Endothelial cell of hepatic sinusoid (primary cell): ENCODE data around the gene TMEM150C.

Experiments used
- in situ Hi-C: cut with HindIII; loops from 2 replicates; pipeline ENCODE4 v1.10.0; 2017; ENCODE audit warnings: low sequenced_read_pairs

Gene TMEM150C

GRCh38 chr4:82519072-82519471 is 42.7 kb downstream of the TMEM150C start:
- in situ Hi-C loops, result no loop called here

- in situ Hi-C loops, result no loop called here
These were observed 44.7 kb downstream of the TMEM150C start for GRCh38 chr4:82517043-82517442.

DNA sequence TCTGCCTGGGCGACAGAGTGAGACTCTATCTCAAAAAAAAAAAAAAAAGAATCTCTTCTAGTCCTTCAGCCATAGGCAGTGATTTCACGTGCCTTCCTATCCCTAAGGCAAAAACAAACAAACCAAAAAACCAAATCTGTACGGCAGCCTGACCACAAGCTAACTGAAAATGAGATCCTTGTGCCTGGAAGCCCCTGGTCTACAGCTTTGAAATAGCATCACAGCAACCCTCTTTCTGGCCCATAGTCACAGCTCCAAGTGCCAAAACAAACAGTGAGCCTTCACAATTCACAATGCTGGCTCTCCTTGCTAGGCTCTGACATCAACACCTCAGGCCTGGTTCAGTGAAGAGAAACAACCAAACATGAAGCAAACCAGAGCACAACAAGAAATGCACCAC is 46.1 kb downstream of the TMEM150C start:
- in situ Hi-C loops, result no loop called here

DNA sequence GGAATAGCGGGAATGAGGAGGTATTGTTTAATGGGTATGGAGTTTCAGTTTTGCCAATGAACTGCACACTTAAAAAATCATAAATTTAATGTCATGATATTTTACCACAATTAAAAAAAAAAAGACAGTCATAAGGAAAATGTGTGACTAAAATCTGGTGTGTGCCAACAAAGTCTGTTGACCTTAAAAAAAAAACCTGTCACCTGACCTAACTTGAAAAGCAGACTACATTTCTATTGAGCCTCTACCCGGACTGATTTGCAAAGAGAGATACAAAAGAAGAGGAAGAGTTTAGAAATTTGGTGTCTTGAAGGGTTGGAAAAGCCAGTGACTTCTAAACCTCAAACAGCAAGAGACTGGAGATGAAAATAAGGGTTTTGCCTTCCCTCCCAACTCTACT is 48.4 kb downstream of the TMEM150C start:
- in situ Hi-C loops, result no loop called here

DNA sequence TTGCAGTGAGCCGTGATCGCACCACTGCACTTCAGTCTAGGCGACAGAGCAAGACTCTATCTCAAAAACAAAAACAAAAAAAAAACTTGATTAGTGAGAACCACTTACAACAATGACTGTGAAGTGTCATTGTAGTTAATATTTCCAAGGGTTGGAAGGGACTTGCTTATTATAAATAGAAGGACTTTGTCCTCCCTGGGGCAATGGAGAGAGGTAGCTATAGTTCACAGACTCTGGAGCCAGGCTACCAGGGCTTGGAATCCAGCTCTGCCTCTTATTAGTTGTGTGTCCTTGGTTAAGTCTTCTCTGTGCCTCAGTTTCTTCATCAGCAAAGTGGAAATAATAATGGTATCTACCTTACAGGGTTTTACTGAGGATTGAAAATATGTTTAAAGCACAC is 51.6 kb downstream of the TMEM150C start:
- in situ Hi-C loops, result no loop called here

GRCh38 chr4:82508806-82509428 is 52.9 kb downstream of the TMEM150C start:
- in situ Hi-C loops, result no loop called here

DNA sequence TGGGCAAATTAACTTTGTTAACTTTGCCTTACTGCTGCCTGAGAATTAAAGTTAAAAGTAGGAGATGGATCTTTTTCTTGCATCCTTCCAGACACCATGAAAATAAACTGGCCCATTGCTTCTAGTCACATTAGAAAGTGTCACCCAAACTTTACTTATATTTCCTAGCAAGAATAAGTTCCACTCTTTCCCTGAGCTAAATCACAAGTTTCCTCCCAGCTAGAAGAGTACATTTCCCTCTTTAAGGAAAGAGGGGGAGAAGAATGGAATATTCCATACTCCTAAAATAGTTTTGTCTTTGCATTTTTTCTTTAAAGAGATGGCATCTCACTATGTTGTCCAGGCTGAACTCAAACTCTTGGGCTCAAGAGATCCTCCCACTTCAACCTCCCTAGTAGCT is 53.8 kb downstream of the TMEM150C start:
- in situ Hi-C loops, result no loop called here

DNA sequence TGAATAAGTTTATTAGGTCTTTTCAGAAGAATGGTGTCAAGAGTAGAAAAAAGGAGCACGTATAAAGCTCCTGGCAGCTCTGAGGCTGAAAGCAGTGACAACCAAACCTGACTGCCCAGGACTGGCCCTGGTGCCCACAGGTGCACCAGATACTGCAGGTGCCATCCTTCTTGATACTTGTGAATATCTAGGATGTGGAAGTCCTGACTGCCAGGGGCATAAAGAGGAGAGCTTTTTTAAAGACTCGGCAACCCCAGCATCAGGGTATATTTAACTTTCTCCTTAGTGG is 60.7 kb downstream of the TMEM150C start:
- in situ Hi-C loops, result loop anchor here (5.0 kb wide), 1 partner anchor 91 kb away; no protein-coding TSS in a partner anchor

- in situ Hi-C loops, result loop anchor here (5.0 kb wide), 1 partner anchor 92 kb away; no protein-coding TSS in a partner anchor
These were observed 61.2 kb downstream of the TMEM150C start for GRCh38 chr4:82500435-82501153.

DNA sequence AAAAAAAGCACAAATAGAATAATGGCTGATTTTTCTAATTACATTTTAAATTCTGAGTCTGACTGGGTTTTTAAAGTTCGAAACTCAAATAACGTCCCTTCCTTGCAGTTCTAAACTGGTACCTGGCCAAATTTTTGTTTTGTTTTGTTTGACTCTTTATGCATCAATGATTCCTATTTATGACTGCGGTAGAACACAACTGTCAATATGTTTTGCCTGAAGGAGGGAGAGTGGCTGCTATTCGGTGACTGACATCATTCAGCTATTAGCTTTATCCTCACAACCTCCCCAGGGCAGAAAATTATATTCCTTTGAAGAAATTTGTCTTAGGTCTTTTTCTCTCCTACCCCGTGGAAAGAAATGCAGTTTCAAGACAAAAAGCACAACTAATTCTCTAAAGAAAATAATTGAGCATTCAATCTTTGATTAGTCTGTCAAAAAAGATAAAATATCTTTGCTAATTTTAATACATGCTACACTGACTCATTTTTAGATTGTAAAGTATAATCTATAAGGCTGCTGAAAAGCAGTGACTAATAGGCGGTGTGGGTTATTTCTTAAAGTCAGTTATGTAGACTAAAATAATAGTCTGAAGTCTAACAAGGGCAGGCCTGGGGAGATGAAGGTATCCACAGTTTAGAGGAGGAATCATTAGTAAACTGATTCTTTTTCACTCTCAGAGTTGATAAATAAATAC is 61.9 kb downstream of the TMEM150C start:
- in situ Hi-C loops, result loop anchor here (5.0 kb wide), 1 partner anchor 92 kb away; no protein-coding TSS in a partner anchor

DNA sequence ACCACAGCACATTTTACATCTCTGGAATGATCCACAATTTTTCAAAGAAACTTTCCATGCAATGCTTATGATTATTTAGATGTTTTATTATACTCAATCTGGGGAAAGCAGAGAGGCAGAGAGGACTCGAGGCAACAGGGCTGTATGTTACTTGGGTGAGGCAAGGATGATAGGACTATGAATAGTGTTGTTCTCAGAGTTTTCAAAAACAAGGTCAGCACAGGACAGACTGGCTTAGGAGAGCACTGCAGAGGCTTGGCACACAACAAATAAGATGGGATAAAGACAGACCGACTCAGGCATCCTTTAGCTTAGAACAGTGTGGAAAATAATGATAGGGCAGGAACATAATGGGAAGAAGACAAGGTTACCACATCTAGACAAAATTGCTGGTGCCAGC is 65.4 kb downstream of the TMEM150C start:
- in situ Hi-C loops, result no loop called here

GRCh38 chr4:82495666-82496065 is 66.1 kb downstream of the TMEM150C start:
- in situ Hi-C loops, result no loop called here

DNA sequence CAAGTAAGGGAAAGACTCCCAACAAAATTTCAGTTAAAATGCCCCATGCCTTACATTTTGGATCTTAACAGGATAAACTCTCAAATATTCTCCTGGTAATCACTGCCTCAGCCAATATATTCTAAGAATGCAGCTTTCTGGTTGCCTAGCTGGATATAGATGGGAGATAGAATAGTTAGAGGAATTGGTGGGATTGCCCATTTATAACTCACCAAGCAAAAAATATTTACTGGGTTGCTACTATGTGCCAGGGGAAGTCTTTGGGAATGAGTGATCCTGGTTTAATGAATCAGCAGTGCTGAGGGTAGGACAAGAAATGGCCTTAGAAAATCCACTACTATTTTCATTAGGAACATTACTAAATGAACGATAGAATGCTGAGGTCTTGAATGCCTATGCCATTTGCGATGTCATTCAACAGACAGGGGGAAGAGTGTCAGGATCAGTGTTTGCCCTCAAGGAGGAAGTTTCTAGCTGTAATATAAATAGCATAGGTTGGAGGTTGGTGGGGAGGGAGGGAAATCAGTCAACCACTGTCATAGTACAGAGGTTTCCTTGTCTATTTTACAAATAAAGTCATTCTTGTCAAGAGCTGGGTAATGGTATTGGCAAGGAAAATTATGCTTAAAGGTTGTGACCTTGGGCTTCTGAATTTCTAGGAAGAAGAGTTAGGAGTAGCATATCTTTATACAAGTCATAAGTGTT is 67.9 kb downstream of the TMEM150C start:
- in situ Hi-C loops, result no loop called here

- in situ Hi-C loops, result no loop called here
These were observed 70.4 kb downstream of the TMEM150C start for GRCh38 chr4:82491251-82491960.

- in situ Hi-C loops, result loop anchor here (10.0 kb wide), 2 partner anchors 55 to 235 kb away; no protein-coding TSS in a partner anchor
These were observed 71.8 kb downstream of the TMEM150C start for GRCh38 chr4:82489987-82490386.

- in situ Hi-C loops, result loop anchor here (10.0 kb wide), 2 partner anchors 56 to 236 kb away; no protein-coding TSS in a partner anchor
These were observed 72.7 kb downstream of the TMEM150C start for GRCh38 chr4:82489076-82489475.

DNA sequence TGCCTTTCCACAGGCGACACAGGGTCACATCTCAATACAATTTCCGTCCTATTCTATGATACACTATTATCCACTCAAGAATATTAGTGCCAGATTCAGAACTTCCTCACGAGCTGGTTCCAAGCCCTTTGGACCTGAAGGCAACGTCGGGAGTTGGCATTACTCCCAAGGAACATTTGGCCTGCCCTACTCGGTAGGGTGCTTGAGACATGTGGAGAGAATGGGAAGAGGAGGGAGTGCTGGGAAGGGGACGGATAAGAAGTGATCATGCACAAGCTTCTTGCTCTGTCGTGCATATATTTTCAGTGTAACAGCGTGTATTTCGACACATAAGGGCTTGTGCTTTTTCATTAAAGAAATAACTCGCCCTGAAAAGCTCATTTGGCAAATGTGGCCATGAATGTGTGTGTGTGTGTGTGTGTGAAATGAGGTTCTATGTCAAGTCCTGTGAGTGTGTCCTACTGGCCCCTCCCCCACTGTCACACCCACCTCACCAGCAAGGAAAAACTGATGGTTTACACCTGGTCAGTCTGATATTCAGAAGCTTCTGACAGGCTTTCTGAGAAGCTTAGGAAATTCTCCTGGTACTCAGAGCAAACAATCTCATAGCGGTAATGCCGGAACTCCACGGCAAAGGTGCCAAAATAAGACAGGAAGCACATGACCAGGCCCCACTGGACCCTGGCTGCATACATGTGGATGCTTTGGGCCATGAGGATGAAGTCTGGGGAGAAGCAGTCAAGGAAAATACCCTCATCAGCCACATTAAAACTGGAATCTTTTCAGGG is 76.6 kb downstream of the TMEM150C start:
- in situ Hi-C loops, result loop anchor here (10.0 kb wide), 2 partner anchors 60 to 240 kb away; no protein-coding TSS in a partner anchor

GRCh38 chr4:82482387-82482786 is 79.4 kb downstream of the TMEM150C start:
- in situ Hi-C loops, result loop anchor here (10.0 kb wide), 2 partner anchors 62 to 242 kb away; no protein-coding TSS in a partner anchor

GRCh38 chr4:82481506-82481840 is 80.3 kb downstream of the TMEM150C start:
- in situ Hi-C loops, result loop anchor here (10.0 kb wide), 2 partner anchors 63 to 243 kb away; no protein-coding TSS in a partner anchor
